Measurements from ENCODE around the gene SH3BP1. TPM values are rescaled to one million over a fixed set of nuclear protein-coding genes. Genes with fewer than 3 reads are reported as not detected.
A peak's percentile ranks its signal among the peaks of the same experiment; 100 is the strongest.

The SH3BP1 gene
- total and polyA plus RNA-seq, 2 of the 13 experiments (the other 11 are each of a cell fraction or from before 2014, with no cell fraction given): 8.4 to 18.5 TPM

- 0 out of 2 replicates have a peak, but pooled peaks have one; percentile 3 for TF ChIP-seq ZHX2 (IDR thresholded peaks at IDR 0.05; ENCODE audit: low read depth)
- no peak for TF ChIP-seq ZHX2 (CRISPR knock-in tag; IDR thresholded peaks at IDR 0.05; ENCODE audit: borderline replicate concordance)
- TF ChIP-seq TARDBP (CRISPR knock-in tag; IDR thresholded peaks at IDR 0.05): peak; percentile 23; the same call in 1 of the 2 replicates
- TF ChIP-seq IKZF5 (CRISPR knock-in tag; IDR thresholded peaks at IDR 0.05): 0 out of 2 replicates have a peak, but pooled peaks have one; percentile 13
- peak; percentile 23 for TF ChIP-seq TAF15 (IDR thresholded peaks at IDR 0.05; ENCODE audit: low read depth, low read length, poor library complexity, severe bottlenecking)
- TF ChIP-seq ZNF691 (CRISPR knock-in tag; IDR thresholded peaks at IDR 0.05; ENCODE audit: borderline replicate concordance, low read depth): no peak
- peak; percentile 51 for TF ChIP-seq RCOR2 (CRISPR knock-in tag; IDR thresholded peaks at IDR 0.05)
- 0 out of 2 replicates have a peak, but pooled peaks have one; percentile 39 for TF ChIP-seq ZNF546 (CRISPR knock-in tag; conservative IDR thresholded peaks at IDR 0.05)
- peak; percentile 49 for TF ChIP-seq MED1 (CRISPR knock-in tag; IDR thresholded peaks at IDR 0.05)
- 0 out of 2 replicates have a peak, but pooled peaks have one; percentile 37 for TF ChIP-seq RFXANK (CRISPR knock-in tag; IDR thresholded peaks at IDR 0.05)
- peak; percentile 22 for TF ChIP-seq ZNF883 (CRISPR knock-in tag; IDR thresholded peaks at IDR 0.05; ENCODE audit: not compliant biosample characterization)
- TF ChIP-seq, protein P1, sequence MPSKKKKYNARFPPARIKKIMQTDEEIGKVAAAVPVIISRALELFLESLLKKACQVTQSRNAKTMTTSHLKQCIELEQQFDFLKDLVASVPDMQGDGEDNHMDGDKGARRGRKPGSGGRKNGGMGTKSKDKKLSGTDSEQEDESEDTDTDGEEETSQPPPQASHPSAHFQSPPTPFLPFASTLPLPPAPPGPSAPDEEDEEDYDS (CRISPR knock-in tag; IDR thresholded peaks at IDR 0.05): peak; percentile 97
- peak; percentile 78 for TF ChIP-seq DR1 (CRISPR knock-in tag; IDR thresholded peaks at IDR 0.05)
- no peak for TF ChIP-seq NFE2L2 (IDR thresholded peaks at IDR 0.05; ENCODE audit: low read length)
- TF ChIP-seq THAP7 (CRISPR knock-in tag; IDR thresholded peaks at IDR 0.05): peak; percentile 83; the same call in 1 of the 2 replicates
- TF ChIP-seq GFI1 (CRISPR knock-in tag; IDR thresholded peaks at IDR 0.05; ENCODE audit: borderline replicate concordance): peak; percentile 54; the same call in 1 of the 2 replicates
- TF ChIP-seq MAZ (IDR thresholded peaks at IDR 0.05; ENCODE audit: borderline replicate concordance, low read depth, low read length): peak; percentile 52; the same call in 1 of the 2 replicates
- no peak for TF ChIP-seq MAZ (CRISPR knock-in tag; IDR thresholded peaks at IDR 0.05; ENCODE audit: low read depth)
Measured at GRCh38 chr22:37674951-37675929, 35.8 kb downstream of the SH3BP1 start, which contains the start of gene LGALS1 (continued).

Data from HepG2 (cell line).